ENCODE data around the gene GJD3.

Gene GJD3

DNA sequence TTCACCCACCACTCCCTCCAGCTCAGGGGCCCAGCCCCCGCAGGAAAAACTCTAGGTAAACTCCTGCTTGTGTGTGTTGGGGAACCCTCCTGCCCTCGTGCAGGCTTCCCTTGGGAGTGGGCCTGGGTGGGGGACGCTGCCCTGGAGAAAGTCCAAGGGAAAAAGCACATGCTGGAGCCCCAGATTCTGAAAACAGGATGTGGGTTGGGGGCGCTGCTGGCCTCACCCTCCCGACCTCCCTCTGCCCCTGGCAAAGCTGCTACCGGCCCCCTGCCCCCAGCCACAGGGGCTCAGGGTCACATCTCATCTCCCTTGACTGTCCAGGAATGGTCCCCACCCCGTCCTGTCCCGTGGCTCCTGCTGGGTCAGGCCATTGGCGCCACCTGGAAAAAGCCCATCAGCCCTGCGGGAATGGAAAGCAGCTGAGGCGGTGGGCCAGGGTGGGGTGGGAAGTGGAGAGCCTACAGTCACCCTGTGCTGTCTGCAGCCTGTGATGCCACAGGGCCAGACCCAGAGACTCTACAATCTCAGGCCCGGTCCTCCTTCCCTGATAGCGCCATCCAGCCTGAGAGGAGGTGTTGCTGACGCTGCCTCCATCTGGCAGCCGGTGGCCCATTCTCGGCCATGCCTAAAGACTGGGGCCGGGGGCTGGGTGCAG, 2.5 kb upstream of the GJD3 start:
- DNase-seq = no peak

DNA sequence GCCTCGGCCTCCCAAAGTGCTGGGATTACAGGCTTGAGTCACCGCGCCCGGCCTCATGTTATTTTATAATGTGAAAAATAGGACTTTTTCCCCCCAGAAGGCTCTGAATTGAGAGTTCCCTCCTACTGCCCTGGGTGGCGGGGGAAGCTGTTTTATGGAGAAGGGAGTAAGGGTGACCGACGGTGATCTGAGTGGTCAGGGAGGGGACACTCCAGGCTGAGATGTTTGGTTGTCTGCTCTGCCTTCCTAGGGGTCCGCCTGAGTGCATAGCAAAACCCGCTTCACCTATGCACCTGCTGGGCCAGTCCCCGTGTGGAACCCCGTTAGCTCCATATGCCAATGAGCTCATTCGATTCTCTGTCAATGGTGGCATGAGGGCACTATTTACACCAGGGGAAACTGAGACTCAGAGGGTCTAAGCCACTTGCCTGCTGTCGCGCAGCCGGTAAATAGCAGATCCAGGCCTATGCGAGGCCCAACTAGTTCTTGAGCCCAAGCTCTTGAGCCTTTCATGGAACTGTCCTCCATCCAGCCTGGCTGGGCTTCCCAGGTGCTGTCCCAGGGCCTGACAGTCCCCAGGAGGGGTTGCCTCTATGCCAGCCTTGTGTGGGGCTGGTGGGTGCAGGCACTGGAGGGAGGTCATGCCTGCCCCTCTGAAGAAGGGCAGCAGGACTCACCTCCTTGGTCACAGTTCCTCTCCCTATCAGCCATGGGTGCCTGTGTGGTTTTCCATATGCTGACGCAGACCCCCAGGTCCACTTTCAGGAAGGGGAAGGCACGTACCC, 1.7 kb upstream of the GJD3 start:
- DNase-seq = no peak

DNA sequence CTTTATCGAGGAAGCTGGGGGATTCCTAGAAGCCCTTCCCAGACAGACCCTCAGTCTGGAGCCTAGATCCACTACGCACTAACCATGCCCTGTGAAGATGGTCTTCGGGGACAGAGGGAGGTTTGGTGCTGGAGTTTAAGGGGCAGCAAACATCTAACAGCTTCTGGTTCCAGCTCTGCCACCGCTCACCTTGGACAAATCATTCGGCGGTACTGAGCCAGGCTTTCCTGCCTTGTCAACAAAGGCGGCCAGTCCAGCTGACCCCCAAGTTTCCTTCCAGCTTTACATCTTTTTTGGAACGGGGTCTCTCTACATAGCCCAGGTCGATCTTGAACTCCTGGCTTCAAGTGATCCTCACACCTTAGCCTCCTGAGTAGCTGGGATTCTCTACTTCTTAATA, 369 bp upstream of the GJD3 start:
- no peak for DNase-seq

DNA sequence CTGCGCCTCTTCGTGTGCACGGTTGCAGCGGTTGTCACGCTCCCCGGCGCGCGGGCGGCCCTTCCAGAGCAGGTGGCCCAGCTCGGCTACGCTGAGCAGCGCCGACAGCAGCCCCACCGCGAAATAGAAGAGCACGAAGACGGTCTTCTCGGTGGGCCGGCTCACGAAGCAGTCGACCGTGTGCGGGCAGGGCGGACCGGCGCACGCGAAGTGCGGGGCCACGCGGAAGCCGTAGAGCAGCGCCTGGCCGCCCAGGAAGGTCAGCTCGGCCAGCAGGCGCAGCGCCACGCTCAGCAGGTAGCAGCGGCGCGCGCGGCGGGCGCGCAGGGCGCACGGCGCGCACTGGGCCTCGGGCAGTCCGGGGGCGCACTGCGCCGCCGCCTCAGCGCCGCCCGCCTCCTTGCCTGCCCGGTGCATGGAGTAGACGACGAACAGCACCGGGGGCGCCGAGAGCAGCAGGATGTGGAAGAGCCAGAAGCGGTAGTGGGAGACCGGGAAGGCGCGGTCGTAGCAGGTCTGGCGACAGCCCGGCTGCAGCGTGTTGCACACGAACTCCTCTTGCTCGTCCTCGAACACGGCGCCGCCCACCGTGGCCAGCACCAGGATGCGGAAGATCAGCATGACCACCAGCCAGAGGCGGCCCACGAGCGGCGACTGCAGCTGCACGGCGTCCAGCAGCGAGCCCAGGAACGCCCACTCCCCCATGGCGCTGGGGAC, 1.3 kb downstream of the GJD3 start:
- no peak for DNase-seq

DNA sequence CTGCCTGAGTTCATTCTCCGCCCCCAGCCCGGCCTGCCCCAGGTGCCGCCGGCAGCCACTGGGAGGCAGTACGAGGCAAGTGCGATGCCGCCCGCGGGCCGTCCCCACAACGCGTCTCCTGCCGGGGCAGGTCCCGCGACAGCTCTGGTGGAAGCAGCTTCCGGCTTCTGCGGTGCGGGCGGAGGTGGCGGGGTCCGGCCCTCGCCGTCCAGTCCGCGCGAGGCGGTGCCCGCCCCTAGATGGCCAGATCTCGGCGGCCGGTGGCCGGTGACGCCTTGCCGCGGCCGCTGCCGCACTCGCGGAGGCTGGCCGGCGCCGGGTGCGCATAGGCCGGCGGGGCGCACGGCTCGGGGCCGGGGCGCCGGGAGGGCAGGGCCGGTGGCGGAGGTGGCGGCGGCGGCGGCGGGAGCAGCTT, 1.8 kb downstream of the GJD3 start:
- DNase-seq = no peak

DNA sequence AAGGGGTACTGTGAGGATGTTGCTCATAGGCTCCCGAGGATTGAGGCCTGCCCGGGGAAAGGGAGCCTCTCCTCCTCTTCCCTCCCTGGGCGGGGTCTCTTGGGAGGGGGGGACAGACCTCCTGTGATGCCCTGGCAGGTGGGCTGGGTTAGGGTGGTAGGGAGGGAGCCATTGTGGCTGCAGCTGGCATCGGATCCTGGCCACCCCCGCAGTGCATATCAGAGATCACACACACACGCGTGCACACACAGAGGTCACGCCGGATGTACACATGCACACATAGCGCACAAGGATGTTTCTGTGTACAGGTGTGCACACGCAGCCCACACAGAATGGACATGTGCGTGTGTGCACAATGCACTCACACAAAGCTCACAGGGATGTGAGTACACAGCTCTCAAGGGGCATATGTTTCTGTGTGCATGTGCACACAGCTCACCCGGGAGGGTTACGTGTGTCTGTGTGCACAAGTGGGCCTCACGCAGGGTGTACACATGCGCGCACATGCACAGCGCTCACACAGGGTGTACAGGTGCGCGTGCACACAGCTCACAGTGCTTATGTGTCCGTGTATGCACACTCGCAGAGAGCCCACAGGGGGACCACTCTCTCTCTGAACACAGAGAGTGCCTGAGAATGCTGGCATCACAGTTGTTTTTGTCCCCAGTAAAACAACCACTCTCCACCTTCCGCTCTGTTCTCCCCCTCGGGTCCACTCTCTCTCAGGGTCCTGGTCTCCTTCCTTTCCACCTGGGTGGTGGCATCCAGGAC, 2.4 kb downstream of the GJD3 start:
- DNase-seq = no peak

DNA sequence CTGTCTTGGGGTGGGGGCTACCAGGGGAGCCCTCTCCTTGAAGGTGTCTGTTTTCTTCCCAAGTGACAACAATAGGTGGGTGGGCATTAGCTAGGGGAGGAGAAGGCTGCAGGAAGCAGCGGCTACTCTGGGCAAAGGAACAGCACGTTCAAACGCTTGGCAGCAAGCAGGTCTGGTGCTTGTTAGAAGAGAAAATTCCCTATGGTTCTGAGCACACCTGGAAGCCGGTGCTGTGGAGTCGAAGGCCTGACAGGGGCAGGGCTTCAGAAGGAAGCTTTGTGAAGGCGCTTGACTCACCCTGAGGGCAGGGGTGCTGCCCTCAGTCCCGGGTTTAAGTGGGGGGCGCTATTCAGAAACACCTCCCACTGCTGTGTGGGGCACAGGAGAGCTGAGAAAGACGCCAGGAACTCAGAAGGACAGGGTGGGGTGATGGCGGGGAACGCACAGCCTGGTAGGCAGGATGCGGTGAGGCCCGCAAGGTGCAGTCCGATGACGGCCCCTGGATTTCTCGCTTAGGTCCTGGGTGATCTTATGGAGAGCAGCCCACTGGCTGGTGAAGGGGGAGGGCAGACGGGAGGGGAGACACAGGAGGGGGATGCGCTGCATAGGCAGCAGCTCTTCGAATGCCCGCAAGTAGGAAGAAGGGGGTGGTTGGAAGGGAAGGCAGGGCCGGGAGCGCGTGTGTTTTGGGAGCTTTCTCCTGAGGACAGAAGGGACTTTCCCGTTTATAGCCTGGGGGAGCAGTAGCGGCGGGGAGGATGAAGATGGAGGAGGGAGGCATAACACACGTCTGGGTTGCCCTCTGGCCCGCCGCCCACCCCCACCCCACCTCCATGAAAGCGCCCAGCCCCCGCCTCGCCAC, 3.2 kb downstream of the GJD3 start:
- DNase-seq = no peak

DNA sequence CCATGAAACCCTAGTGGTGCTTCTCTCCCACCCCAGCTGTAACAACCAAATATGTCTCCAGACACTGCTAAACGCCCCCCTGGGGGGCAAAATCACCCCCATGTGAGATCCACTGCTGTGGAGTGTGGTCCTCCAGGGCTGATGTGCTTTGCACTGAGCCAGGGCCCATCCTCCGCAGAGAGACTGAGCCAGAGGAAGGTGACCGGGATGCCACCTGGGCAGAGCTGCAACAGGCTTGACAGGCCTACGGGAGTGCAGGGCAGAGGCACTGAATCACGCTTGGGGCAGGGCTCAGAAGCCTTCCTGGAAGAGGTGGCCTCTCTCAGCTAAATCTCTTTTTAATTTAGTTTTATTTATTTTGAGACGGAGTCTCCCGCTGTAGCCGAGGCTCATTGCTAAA, 4.4 kb downstream of the GJD3 start:
- DNase-seq = no peak

DNA sequence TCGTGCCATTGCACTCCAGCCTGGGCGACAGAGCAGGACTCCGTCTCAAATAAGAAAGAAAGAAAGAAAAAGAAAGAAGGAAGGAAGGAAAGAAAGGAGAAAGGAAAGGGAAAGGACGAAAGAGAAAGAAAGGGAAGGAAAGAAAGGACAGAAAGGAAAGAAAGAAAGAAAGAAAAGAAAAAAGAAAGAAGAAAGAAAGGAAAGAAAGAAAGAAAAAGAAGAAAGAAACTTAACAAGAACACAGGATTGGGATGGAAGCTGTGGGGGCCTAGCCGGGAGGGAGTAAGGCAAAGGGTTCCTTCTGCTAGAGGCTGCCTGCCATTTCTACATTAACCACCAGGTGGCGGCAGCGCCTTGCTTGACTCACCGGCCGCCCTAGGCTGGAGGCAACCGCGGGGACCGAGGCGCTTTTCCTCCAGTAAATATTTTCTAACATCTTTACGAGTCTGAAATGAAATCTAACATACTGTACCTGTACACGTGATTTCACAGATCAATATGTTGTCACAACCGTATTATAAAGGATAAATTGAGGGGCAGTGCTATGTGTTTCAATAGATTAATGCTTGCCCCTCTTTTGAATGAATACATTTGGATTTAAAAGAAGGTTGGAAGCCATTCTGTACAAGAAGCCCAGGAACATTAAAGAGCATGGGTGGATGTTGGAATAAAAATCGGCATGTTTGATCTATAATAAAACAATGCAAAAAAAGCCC, 6.1 kb downstream of the GJD3 start:
- no peak for DNase-seq

DNA sequence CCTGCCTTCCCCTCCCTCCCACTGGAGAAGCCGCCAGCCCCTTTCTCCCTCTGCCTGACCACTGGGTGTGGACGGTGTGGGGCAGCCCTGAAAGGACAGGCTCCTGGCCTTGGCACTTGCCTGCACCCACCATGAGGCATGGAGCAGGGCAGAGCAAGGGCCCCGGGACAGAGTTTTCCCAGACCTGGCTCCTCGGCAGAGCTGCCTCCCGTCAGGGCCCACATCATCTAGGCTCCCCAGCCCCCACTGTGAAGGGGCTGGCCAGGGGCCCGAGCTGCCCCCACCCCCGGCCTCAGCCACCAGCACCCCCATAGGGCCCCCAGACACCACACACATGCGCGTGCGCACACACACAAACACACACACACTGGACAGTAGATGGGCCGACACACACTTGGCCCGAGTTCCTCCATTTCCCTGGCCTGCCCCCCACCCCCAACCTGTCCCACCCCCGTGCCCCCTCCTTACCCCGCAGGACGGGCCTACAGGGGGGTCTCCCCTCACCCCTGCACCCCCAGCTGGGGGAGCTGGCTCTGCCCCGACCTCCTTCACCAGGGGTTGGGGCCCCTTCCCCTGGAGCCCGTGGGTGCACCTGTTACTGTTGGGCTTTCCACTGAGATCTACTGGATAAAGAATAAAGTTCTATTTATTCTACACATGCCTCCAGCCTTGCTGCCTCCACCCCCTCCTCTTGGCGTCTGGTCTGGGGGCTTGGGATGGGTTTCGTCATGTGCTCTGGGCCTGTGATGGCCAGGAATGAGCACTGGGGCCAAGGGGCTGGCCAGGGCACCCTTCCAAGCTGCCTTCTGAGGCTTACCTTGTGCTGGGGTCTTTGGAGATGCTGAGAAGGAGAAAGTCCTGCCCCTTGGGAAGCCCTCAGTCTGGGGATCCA, 7.3 kb downstream of the GJD3 start:
- DNase-seq = no peak

DNA sequence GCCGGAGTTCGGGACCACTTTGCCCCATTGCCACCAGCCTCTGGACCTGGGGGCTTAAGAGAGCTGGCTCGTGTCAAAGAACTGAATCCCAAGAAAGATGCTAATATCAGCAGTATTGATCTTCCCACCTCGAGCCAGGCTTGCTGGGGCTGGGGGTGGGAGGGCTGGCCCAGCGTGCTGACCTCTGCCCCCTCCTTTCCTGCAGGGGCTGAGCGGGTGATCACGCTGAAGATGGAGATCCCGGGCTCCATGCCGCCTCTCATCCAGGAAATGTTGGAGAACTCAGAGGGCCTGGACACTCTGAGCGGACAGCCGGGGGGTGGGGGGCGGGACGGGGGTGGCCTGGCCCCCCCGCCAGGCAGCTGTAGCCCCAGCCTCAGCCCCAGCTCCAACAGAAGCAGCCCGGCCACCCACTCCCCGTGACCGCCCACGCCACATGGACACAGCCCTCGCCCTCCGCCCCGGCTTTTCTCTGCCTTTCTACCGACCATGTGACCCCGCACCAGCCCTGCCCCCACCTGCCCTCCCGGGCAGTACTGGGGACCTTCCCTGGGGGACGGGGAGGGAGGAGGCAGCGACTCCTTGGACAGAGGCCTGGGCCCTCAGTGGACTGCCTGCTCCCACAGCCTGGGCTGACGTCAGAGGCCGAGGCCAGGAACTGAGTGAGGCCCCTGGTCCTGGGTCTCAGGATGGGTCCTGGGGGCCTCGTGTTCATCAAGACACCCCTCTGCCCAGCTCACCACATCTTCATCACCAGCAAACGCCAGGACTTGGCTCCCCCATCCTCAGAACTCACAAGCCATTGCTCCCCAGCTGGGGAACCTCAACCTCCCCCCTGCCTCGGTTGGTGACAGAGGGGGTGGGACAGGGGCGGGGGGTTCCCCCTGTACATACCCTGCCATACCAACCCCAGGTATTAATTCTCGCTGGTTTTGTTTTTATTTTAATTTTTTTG, 8.5 kb downstream of the GJD3 start:
- DNase-seq = no peak

DNA sequence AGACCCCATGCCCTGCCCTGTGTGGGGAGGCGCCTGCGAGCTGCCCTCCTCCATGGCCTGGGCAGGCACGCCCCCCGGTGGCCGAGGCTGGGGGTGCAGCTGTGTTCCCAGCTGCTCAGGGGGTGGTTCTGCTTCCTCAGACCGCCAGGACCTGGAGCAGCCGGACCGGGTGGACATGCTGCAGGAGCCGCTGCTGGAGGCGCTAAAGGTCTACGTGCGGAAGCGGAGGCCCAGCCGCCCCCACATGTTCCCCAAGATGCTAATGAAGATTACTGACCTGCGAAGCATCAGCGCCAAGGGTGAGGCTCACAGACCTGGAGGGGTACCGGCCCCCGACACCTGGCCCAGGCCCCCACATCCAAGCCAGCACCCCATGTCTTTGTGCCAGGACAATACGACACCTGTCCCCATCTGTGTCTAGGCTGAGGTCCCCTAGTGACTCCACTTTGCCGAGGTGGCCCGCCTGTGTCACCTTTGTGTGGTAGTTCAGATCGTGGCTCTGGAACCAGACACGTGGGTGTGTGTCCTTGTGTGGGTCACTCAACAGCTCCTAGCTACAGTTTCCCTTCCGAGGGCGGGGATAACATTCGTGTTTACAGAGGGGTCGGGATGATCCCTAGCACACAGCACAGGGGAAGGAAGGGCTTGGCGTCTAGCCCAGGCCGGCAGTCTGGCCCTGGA, 9.3 kb downstream of the GJD3 start:
- DNase-seq = no peak

DNA sequence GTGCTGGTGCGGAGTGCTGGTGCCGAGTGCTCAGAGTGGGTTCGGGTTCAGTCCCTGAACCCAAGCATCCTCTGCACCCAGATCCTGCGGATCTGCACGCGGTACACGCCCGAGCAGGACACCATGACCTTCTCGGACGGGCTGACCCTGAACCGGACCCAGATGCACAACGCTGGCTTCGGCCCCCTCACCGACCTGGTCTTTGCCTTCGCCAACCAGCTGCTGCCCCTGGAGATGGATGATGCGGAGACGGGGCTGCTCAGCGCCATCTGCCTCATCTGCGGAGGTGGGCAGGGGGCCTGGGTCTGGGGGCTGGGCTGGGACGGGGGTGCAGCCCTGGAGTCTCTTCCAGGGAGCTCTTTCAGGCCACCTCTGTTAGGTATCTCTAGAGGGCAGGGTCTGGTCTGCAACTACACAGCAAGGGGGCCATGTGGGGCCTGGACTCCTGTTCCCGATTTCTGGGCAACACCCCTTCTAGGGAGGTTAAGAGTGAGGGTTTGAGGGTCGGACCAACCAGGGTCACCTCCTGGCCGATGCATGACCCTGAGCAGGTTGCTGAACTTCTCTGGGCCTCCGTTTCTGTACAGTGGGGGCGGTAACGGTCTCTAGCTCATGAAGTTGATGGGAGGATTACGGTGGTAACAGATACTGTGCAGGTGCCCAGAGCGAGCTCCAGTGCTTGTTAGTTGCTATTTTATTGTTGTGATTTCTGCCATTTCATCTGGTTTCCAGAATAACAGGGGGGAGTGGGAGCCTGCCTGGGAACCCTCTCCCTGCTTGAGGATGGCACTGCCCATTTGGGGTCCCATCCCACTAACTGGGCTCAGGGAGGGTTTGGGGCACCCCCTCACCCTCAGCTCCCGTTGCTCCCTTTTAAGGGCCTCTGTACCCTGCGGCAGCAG, 10.1 kb downstream of the GJD3 start:
- DNase-seq = no peak

DNA sequence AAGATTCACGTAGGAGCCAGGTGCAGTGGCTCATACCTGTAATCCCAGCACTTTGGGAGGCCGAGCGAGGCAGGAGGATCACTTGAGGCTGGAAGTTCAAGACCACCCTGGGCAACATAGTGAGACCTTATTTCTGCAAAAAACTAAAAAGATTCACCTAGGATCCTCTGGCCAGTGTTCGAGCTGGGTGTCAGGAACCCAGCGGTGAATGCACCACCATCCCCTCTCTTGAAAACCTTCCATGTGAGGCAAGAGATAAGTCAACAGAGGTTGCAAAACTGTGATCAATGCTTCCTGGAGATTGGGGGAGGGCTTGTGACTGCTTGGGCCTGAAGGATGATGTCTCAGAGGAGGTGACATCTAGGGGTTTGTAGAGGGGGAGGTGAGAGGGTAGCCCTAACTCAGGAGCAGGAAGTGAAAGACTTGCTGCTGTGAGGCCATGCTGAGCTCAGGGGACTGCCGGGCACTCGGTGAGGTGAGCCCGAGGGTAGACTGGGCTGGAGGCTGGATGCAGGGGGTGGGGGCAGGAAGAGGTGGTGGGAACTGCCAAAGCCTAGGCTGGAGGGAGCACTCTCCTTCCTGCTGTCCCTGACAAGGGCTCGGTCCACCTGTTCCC, 11.7 kb downstream of the GJD3 start:
- DNase-seq = no peak

DNA sequence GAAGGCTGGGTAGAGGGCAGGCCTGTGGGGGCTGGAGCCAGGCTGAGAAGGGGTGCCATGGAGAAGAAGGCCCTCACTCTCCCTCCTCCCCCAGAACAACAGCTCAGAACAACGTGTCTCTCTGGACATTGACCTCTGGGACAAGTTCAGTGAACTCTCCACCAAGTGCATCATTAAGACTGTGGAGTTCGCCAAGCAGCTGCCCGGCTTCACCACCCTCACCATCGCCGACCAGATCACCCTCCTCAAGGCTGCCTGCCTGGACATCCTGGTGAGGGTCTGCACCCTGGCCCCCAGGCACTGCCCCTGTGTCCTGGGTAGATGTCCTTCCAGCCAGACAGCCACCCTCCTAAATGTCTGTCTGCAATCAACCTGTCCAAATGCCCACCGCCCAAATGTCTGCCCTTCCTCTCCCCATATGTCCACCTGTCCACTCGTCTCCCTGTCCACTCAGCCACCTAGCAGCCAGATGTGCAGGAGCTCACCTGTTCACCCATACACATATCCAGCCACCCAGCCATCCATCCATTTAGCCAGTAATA, 12.2 kb downstream of the GJD3 start:
- no peak for DNase-seq

DNA sequence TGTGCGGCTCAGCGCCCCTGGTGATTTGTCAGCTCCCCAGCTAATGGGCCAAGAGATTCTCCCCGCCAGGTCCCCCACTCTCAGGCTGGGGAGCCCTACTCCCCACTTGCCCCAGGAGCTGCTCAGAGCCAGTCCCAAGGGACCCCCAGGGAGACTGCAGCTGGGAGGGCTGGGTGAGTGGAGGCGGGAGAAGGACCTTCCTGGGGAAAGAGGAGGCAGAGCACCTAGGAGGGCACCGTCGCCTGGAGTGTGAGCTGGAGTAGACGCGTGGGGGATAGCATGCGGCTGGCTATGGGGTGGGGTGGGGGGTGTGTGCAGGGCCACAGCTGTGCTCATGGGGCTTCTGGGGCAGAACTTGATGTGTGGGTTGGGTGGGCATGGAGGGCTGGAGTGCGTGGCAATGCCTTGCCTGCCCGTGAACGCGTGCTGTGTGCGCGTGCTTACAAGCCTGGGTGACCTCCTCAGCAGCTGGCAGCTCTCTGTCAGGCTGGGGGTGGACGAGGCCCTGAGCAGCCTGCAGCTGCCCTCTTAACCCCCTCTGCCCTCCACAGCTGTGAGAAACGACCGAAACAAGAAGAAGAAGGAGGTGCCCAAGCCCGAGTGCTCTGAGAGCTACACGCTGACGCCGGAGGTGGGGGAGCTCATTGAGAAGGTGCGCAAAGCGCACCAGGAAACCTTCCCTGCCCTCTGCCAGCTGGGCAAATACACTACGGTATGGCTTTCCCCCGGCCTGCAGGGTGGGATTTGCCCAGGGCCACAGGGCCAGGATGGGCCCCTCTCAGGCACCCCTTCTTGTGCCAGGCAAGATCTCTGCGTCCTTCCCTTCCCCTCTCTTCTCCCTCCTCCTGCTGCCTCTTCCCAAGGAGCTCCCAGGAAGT, 12.9 kb downstream of the GJD3 start:
- no peak for DNase-seq
